Breast epithelium (tissue), 3 donors: Measurements from ENCODE around the gene ANAPC10.

Source experiments
- POLR2A ChIP-seq: fragments of 450-650 bp; IDR thresholded peaks from one replicate; pipeline ENCODE4 v1.6.1; 2016; ENCODE audit warnings: antibody characterized with exemption, mild to moderate bottlenecking, moderate library complexity
- POLR2AphosphoS5 ChIP-seq, 3 donors: sonication (generic); formaldehyde crosslinking; IDR thresholded peaks; one replicate each; pipeline ENCODE4 v1.6.1; 2017; ENCODE audit warnings: antibody characterized with exemption in 3 of 3
- TF ChIP-seq, protein P1 (sequence below), 3 donors: fragments of 450-650 bp; IDR thresholded peaks; one replicate each; pipeline ENCODE4 v1.5.1; 2016 to 2017; ENCODE audit warnings: antibody characterized with exemption in 3 of 3, mild to moderate bottlenecking in 3 of 3, moderate library complexity in 3 of 3

DNA sequence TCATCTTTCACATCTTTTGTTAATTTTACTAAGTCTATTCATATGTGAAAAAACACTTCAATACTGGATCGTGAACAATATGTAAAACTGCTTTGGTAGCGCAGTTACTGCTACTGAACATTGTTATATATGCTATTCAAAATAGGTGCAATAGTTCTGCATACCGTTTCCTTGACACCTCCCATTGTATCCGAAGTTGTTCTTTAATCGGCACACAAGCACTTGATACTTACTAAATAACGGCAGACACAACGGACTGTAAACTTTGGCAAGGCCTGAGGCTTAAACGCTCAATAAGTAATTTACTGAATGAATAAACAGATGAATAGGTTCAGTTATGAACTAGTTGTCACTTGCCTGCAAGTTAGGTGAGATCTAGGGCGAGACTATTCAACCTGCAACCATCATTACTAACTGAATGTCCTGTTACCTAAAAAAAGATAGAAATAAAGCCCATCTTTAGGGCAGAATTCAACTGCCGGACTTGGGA lies 620 bp downstream of the ANAPC10 start:
- TF ChIP-seq, protein P1, sequence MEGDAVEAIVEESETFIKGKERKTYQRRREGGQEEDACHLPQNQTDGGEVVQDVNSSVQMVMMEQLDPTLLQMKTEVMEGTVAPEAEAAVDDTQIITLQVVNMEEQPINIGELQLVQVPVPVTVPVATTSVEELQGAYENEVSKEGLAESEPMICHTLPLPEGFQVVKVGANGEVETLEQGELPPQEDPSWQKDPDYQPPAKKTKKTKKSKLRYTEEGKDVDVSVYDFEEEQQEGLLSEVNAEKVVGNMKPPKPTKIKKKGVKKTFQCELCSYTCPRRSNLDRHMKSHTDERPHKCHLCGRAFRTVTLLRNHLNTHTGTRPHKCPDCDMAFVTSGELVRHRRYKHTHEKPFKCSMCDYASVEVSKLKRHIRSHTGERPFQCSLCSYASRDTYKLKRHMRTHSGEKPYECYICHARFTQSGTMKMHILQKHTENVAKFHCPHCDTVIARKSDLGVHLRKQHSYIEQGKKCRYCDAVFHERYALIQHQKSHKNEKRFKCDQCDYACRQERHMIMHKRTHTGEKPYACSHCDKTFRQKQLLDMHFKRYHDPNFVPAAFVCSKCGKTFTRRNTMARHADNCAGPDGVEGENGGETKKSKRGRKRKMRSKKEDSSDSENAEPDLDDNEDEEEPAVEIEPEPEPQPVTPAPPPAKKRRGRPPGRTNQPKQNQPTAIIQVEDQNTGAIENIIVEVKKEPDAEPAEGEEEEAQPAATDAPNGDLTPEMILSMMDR (IDR thresholded peaks at IDR 0.05), result no peak
- TF ChIP-seq POLR2AphosphoS5 (IDR thresholded peaks at IDR 0.05) (no peak), POLR2A (no peak)
